Smooth muscle cell (in vitro differentiated cells): ENCODE measurements around the gene MT1M. TPM values are rescaled to one million over a fixed set of nuclear protein-coding genes. Genes with fewer than 3 reads are reported as not detected.

Experiments used
- DNase-seq: peaks from one replicate; lab custom pipeline; 2025; ENCODE audit not compliant: unreplicated experiment; lab: John Stamatoyannopoulos, UW
- H2AFZ ChIP-seq: fragments of 200-600 bp; sonication (generic); 2 replicates; pipeline ENCODE4 v1.6.0; 2016; ENCODE audit warnings: antibody characterized with exemption, low read depth, mild to moderate bottlenecking
- H3F3A ChIP-seq: fragments of 200-600 bp; sonication (generic); 2 replicates; pipeline ENCODE4 v1.6.0; 2017; ENCODE audit warnings: antibody characterized with exemption, low read depth
- H3K27ac ChIP-seq: fragments of 200-600 bp; sonication (generic); 2 replicates; pipeline ENCODE4 v1.5.1; 2016; ENCODE audit warnings: low read depth, mild to moderate bottlenecking
- H3K27me3 ChIP-seq: fragments of 200-600 bp; sonication (generic); 2 replicates; pipeline ENCODE4 v1.6.1; 2016; ENCODE audit warnings: low read depth, mild to moderate bottlenecking
- H3K36me3 ChIP-seq: fragments of 200-600 bp; sonication (generic); 2 replicates; pipeline ENCODE4 v1.5.1; 2016; ENCODE audit warnings: low read depth
- H3K4me1 ChIP-seq: fragments of 200-600 bp; sonication (generic); 2 replicates; pipeline ENCODE4 v1.5.1; 2016; ENCODE audit warnings: low read depth
- H3K4me2 ChIP-seq: fragments of 200-600 bp; sonication (generic); 2 replicates; pipeline ENCODE4 v1.6.0; 2016; ENCODE audit warnings: mild to moderate bottlenecking
- H3K4me3 ChIP-seq: fragments of 200-600 bp; sonication (generic); 2 replicates; pipeline ENCODE4 v1.5.1; 2016; ENCODE audit warnings: mild to moderate bottlenecking
- H3K79me2 ChIP-seq: fragments of 200-600 bp; sonication (generic); 2 replicates; pipeline ENCODE4 v1.6.0; 2016; ENCODE audit warnings: low read depth, mild to moderate bottlenecking
- H3K9ac ChIP-seq: fragments of 200-600 bp; sonication (generic); 2 replicates; pipeline ENCODE4 v1.6.0; 2016; ENCODE audit warnings: low read depth
- H3K9me3 ChIP-seq: fragments of 200-600 bp; sonication (generic); replicated peaks from 2 replicates; pipeline ENCODE4 v1.5.1; 2016; ENCODE audit warnings: low read depth
- H4K20me1 ChIP-seq: fragments of 200-600 bp; sonication (generic); 2 replicates; pipeline ENCODE4 v1.6.0; 2016; ENCODE audit warnings: low read depth
- WGBS: methylation state at CpG from one replicate; pipeline ENCODE4 v1.1.7; 2016; ENCODE audit warnings: low lambda C conversion rate; 5-methylcytosine and 5-hydroxymethylcytosine counted together
- polyA plus RNA-seq: library from polyadenylated mRNA; unstranded; fragments of >200 nt; fragmentation: Nextera tagmentation; extraction: Ambion mirVana; gene quantifications from 2 replicates; pipeline ENCODE4 v1.2.1, GENCODE V29; 2016
- total RNA-seq: library from RNA; depleted of rRNA; stranded (reverse); fragments of >200 nt; gene quantifications from 2 replicates; pipeline ENCODE4 v1.2.3, GENCODE V29; 2014
- TF ChIP-seq, protein P1 (sequence below): fragments of 200-600 bp; sonication (generic); IDR thresholded peaks from 2 replicates; pipeline ENCODE4 v1.5.1; 2017; ENCODE audit warnings: borderline replicate concordance, mild to moderate bottlenecking, antibody characterized with exemption; ENCODE audit not compliant: insufficient read depth, poor library complexity, severe bottlenecking

Gene MT1M
- total and polyA plus RNA-seq, 2 experiments from 2014 or later = 0.19 TPM; not detected in 1

DNA sequence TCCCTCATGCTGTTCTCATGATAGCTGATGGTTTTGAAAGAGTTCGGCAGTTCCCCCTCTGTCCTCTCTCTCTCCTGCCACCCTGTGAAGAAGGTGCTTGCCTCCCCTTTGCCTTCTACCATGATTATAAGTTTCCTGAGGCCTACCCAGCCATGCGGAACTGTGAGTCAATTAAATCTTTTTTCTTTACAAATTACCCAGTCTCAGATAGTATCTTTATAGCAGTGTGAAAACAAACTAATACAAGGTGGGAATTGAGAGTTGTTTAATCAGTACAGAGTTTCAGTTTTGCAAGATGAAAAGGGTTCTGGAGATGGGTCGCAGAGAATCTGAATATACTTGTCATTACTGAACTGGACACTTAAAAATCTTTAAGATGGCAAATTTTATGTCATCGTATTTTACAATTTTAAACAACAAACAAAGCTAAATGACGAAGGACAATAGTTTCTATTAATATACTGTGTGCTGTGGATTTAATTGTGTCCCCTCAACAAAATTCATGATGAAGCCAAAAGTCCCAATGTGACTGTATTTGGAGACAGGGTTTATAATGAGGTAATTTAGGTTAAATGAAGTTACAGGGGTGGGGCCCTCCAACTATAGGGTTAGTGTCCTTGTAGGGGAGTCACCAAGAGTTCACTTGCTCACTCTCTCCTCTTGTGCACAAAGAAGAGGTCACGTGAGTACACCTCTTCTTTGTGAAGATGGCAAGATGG, 38.7 kb upstream of the MT1M start:
- Histone ChIP-seq H3K36me3 (no peaks in the 10 kb centered on the region), H3K27ac (no peak overlapping the region), H3K9me3 (no peaks in the 10 kb centered on the region), H3K27me3 (peaks cover 41% of the 10 kb centered on the region), H3F3A (no peaks in the 10 kb centered on the region), H3K4me2 (no peak overlapping the region), H3K4me3 (no peak overlapping the region), H2AFZ (no peak overlapping the region), H3K79me2 (no peaks in the 10 kb centered on the region), H4K20me1 (no peaks in the 10 kb centered on the region), H3K9ac (no peak overlapping the region), H3K4me1 (no peaks in the 10 kb centered on the region)
- TF ChIP-seq, protein P1, sequence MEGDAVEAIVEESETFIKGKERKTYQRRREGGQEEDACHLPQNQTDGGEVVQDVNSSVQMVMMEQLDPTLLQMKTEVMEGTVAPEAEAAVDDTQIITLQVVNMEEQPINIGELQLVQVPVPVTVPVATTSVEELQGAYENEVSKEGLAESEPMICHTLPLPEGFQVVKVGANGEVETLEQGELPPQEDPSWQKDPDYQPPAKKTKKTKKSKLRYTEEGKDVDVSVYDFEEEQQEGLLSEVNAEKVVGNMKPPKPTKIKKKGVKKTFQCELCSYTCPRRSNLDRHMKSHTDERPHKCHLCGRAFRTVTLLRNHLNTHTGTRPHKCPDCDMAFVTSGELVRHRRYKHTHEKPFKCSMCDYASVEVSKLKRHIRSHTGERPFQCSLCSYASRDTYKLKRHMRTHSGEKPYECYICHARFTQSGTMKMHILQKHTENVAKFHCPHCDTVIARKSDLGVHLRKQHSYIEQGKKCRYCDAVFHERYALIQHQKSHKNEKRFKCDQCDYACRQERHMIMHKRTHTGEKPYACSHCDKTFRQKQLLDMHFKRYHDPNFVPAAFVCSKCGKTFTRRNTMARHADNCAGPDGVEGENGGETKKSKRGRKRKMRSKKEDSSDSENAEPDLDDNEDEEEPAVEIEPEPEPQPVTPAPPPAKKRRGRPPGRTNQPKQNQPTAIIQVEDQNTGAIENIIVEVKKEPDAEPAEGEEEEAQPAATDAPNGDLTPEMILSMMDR = no peak
- WGBS = 75% methylated on average over 6 of the region's 6 CpGs
- no peak for DNase-seq

DNA sequence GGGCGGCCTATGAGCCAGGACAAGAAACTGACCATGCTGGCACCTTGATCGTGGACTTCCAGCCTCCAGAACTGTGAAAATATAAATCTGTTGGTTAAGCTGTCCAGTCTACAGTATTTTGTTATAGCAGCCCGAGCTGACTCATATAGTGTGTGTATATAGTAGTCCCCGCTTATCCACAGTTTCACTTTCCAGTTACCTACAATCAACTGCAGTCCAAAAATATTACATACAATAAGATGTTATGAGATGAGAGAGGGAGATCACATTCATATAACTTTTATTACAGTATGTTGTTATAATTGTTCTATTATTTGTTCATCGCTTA, 38.2 kb upstream of the MT1M start:
- Histone ChIP-seq H3K4me1 (no peaks in the 10 kb centered on the region), H2AFZ (no peak overlapping the region), H3K27ac (no peak overlapping the region), H3F3A (no peaks in the 10 kb centered on the region), H3K9ac (no peak overlapping the region), H3K4me3 (no peak overlapping the region), H3K36me3 (no peaks in the 10 kb centered on the region), H4K20me1 (no peaks in the 10 kb centered on the region), H3K4me2 (no peak overlapping the region), H3K79me2 (no peaks in the 10 kb centered on the region), H3K9me3 (no peaks in the 10 kb centered on the region), H3K27me3 (peaks cover 36% of the 10 kb centered on the region)
- DNase-seq = no peak
- TF ChIP-seq, protein P1 = no peak
- 87% methylated on average over 5 of the region's 5 CpGs for WGBS

GRCh38 chr16:56600398-56600999, 32.0 kb upstream of the MT1M start:
- no peak overlapping the region for H3K4me2 ChIP-seq
- 46% methylated on average over 8 of the region's 8 CpGs for WGBS
- DNase-seq = no peak

More at GRCh38 chr16:56600398-56600999, 32.0 kb upstream of the MT1M start:
- H3K9me3 ChIP-seq = no peaks in the 10 kb centered on the region
- no peaks in the 10 kb centered on the region for H3K79me2 ChIP-seq
- TF ChIP-seq, protein P1 = peak; percentile 55
- H3K9ac ChIP-seq = no peak overlapping the region
- no peaks in the 10 kb centered on the region for H3K36me3 ChIP-seq
- no peaks in the 10 kb centered on the region for H3F3A ChIP-seq
- no peaks in the 10 kb centered on the region for H4K20me1 ChIP-seq
- no peak overlapping the region for H3K27ac ChIP-seq
- H3K27me3 ChIP-seq = no peaks in the 10 kb centered on the region
- no peaks in the 10 kb centered on the region for H3K4me1 ChIP-seq
- H3K4me3 ChIP-seq = no peak overlapping the region
- H2AFZ ChIP-seq = no peak overlapping the region
